Measurements from ENCODE around the gene PCNX4.

Gene PCNX4

GRCh38 chr14:60204104-60204842 is 112.5 kb downstream of the PCNX4 start:
- Histone ChIP-seq H3K27ac (ENCODE audit: low read length) (no peak overlapping the region), H3K4me1 (ENCODE audit: control insufficient read depth, insufficient read depth, low read length) (peaks cover 4% of the 10 kb centered on the region; the same call in 1 of the 2 replicates), H3K27me3 (ENCODE audit: control insufficient read depth, insufficient read depth, low read length) (no peaks in the 10 kb centered on the region), H3K4me3 (ENCODE audit: low read length) (no peak overlapping the region), H3K36me3 (ENCODE audit: control insufficient read depth, insufficient read depth, low read length) (no peaks in the 10 kb centered on the region), H3K9me3 (ENCODE audit: control insufficient read depth, insufficient read depth, low read length) (no peaks in the 10 kb centered on the region)
- no CpG with 5 or more reads among the region's 8 CpGs for WGBS (ENCODE audit: insufficient coverage, insufficient read length)
- no peak for DNase-seq (ENCODE audit: low read depth, low spot score)

GRCh38 chr14:60204843-60205774 is 113.4 kb downstream of the PCNX4 start:
- no peak overlapping the region for H3K4me3 ChIP-seq (ENCODE audit: low read length)
- no peaks in the 10 kb centered on the region for H3K27me3 ChIP-seq (ENCODE audit: control insufficient read depth, insufficient read depth, low read length)
- DNase-seq (ENCODE audit: low read depth, low spot score): no peak
- H3K4me1 ChIP-seq (ENCODE audit: control insufficient read depth, insufficient read depth, low read length): peaks cover 4% of the 10 kb centered on the region; the same call in 1 of the 2 replicates
- H3K36me3 ChIP-seq (ENCODE audit: control insufficient read depth, insufficient read depth, low read length): no peaks in the 10 kb centered on the region
- WGBS (ENCODE audit: insufficient coverage, insufficient read length): no CpG with 5 or more reads among the region's 6 CpGs
- no peak overlapping the region for H3K27ac ChIP-seq (ENCODE audit: low read length)
- no peaks in the 10 kb centered on the region for H3K9me3 ChIP-seq (ENCODE audit: control insufficient read depth, insufficient read depth, low read length)

DNA sequence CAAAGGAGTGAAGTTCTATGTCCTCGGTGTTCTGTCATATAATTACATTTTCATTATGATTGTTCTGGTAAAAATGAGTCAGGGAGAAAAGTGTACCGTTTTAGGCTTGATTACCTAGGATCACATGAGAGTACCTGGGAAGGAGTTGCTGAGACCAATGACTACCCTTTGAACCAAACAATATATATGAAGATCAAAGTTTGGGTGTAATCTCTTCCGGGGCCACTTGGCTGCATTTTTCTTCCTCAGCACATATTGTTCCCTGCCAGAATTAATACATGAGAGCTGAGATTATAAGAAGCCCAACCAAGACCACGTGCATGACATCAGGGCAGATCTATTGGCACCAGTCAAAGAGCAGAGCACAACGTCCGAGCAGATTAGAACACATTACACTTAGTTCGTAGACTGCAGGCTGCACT is 114.5 kb downstream of the PCNX4 start:
- Histone ChIP-seq H3K4me1 (ENCODE audit: control insufficient read depth, insufficient read depth, low read length) (peaks cover 4% of the 10 kb centered on the region; the same call in 1 of the 2 replicates), H3K4me3 (ENCODE audit: low read length) (no peak overlapping the region), H3K27me3 (ENCODE audit: control insufficient read depth, insufficient read depth, low read length) (no peaks in the 10 kb centered on the region), H3K36me3 (ENCODE audit: control insufficient read depth, insufficient read depth, low read length) (no peaks in the 10 kb centered on the region), H3K9me3 (ENCODE audit: control insufficient read depth, insufficient read depth, low read length) (no peaks in the 10 kb centered on the region), H3K27ac (ENCODE audit: low read length) (no peak overlapping the region)
- no CpG with 5 or more reads among the region's 7 CpGs for WGBS (ENCODE audit: insufficient coverage, insufficient read length)
- no peak for DNase-seq (ENCODE audit: low read depth, low spot score)

GRCh38 chr14:60206837-60207533 is 115.3 kb downstream of the PCNX4 start:
- no peaks in the 10 kb centered on the region for H3K9me3 ChIP-seq (ENCODE audit: control insufficient read depth, insufficient read depth, low read length)
- no peak for DNase-seq (ENCODE audit: low read depth, low spot score)
- 100% methylated on average over 1 of the region's 6 CpGs for WGBS (ENCODE audit: insufficient coverage, insufficient read length)
- no peak overlapping the region for H3K4me3 ChIP-seq (ENCODE audit: low read length)
- H3K4me1 ChIP-seq (ENCODE audit: control insufficient read depth, insufficient read depth, low read length): peaks cover 4% of the 10 kb centered on the region; the same call in 1 of the 2 replicates
- no peaks in the 10 kb centered on the region for H3K27me3 ChIP-seq (ENCODE audit: control insufficient read depth, insufficient read depth, low read length)
- no peak overlapping the region for H3K27ac ChIP-seq (ENCODE audit: low read length)
- no peaks in the 10 kb centered on the region for H3K36me3 ChIP-seq (ENCODE audit: control insufficient read depth, insufficient read depth, low read length)

DNA sequence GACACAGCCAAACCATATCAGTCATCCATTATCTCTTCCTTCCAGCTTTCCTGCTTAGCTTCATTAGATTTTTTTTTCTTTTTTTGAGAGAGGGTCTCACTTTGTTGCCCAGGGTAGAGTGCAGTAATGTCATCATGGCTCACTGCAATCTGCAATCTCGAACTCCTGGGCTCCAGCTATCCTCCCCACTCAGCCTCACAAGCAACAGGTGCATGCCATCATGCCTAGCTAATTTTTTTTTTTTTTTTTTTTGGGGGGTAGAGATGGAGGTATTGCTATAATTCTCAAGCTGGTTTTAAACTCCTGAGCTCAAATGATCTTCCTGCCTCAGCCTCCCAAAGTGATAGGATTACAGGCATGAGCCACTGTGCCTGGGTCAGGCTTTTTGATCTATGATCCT is 119.0 kb downstream of the PCNX4 start:
- no peaks in the 10 kb centered on the region for H3K27me3 ChIP-seq (ENCODE audit: control insufficient read depth, insufficient read depth, low read length)
- H3K4me3 ChIP-seq (ENCODE audit: low read length): no peak overlapping the region
- H3K9me3 ChIP-seq (ENCODE audit: control insufficient read depth, insufficient read depth, low read length): no peaks in the 10 kb centered on the region
- no peak for DNase-seq (ENCODE audit: low read depth, low spot score)
- WGBS (ENCODE audit: insufficient coverage, insufficient read length): no CpG with 5 or more reads among the region's 1 CpG
- no peaks in the 10 kb centered on the region for H3K4me1 ChIP-seq (ENCODE audit: control insufficient read depth, insufficient read depth, low read length)
- H3K36me3 ChIP-seq (ENCODE audit: control insufficient read depth, insufficient read depth, low read length): no peaks in the 10 kb centered on the region
- H3K27ac ChIP-seq (ENCODE audit: low read length): no peak overlapping the region

DNA sequence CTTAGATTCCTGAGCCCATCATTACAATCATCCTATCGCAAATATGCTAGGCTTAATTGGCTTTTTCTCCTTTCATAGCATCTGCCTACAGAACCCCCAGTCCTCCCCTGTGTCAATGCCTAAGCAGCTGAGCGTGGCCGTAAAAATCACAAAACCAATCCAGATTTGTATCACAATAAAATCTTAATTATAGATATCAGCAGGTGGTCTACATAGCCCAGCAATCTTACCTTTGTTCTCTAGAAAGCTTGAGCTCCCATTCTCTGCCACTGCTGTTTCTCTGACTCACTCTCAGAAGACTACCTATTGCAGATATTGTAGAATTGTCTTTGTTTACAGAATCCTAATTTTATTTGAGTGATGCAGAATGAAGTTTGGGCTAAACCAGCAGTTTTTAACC is 119.4 kb downstream of the PCNX4 start:
- no peaks in the 10 kb centered on the region for H3K36me3 ChIP-seq (ENCODE audit: control insufficient read depth, insufficient read depth, low read length)
- WGBS (ENCODE audit: insufficient coverage, insufficient read length): no CpG with 5 or more reads among the region's 3 CpGs
- H3K9me3 ChIP-seq (ENCODE audit: control insufficient read depth, insufficient read depth, low read length): no peaks in the 10 kb centered on the region
- no peak for DNase-seq (ENCODE audit: low read depth, low spot score)
- no peaks in the 10 kb centered on the region for H3K4me1 ChIP-seq (ENCODE audit: control insufficient read depth, insufficient read depth, low read length)
- no peaks in the 10 kb centered on the region for H3K27me3 ChIP-seq (ENCODE audit: control insufficient read depth, insufficient read depth, low read length)
- H3K4me3 ChIP-seq (ENCODE audit: low read length): no peak overlapping the region
- no peak overlapping the region for H3K27ac ChIP-seq (ENCODE audit: low read length)

- Histone ChIP-seq H3K27me3 (ENCODE audit: control insufficient read depth, insufficient read depth, low read length) (no peaks in the 10 kb centered on the region), H3K27ac (ENCODE audit: low read length) (no peak overlapping the region), H3K36me3 (ENCODE audit: control insufficient read depth, insufficient read depth, low read length) (no peaks in the 10 kb centered on the region), H3K4me1 (ENCODE audit: control insufficient read depth, insufficient read depth, low read length) (no peaks in the 10 kb centered on the region), H3K4me3 (ENCODE audit: low read length) (no peak overlapping the region), H3K9me3 (ENCODE audit: control insufficient read depth, insufficient read depth, low read length) (no peaks in the 10 kb centered on the region)
- no CpG with 5 or more reads among the region's 5 CpGs for WGBS (ENCODE audit: insufficient coverage, insufficient read length)
- DNase-seq (ENCODE audit: low read depth, low spot score): no peak
Observed at GRCh38 chr14:60212503-60213371, 121.0 kb downstream of the PCNX4 start.

DNA sequence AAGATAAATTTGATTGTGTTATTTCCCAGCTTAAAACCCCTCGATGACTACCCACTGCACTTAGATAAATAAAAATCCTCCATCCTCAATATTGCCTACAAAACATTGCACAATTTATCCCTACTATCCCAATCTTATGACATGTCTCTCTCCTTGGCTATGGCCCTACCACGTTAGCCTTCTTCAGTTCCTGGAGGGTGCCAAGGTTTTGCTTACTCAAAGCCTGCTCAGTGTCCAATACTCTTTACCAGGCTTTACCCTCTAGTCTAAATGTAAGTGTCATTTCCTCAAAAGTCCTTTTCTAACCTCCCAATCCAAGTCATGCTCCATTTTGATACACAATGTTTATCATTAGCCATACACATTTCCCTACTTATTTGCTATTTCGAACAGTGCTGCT is 122.3 kb downstream of the PCNX4 start:
- H3K36me3 ChIP-seq (ENCODE audit: control insufficient read depth, insufficient read depth, low read length): no peaks in the 10 kb centered on the region
- no peaks in the 10 kb centered on the region for H3K9me3 ChIP-seq (ENCODE audit: control insufficient read depth, insufficient read depth, low read length)
- no CpG with 5 or more reads among the region's 3 CpGs for WGBS (ENCODE audit: insufficient coverage, insufficient read length)
- H3K4me3 ChIP-seq (ENCODE audit: low read length): no peak overlapping the region
- H3K4me1 ChIP-seq (ENCODE audit: control insufficient read depth, insufficient read depth, low read length): no peaks in the 10 kb centered on the region
- no peak overlapping the region for H3K27ac ChIP-seq (ENCODE audit: low read length)
- H3K27me3 ChIP-seq (ENCODE audit: control insufficient read depth, insufficient read depth, low read length): no peaks in the 10 kb centered on the region
- DNase-seq (ENCODE audit: low read depth, low spot score): no peak

DNA sequence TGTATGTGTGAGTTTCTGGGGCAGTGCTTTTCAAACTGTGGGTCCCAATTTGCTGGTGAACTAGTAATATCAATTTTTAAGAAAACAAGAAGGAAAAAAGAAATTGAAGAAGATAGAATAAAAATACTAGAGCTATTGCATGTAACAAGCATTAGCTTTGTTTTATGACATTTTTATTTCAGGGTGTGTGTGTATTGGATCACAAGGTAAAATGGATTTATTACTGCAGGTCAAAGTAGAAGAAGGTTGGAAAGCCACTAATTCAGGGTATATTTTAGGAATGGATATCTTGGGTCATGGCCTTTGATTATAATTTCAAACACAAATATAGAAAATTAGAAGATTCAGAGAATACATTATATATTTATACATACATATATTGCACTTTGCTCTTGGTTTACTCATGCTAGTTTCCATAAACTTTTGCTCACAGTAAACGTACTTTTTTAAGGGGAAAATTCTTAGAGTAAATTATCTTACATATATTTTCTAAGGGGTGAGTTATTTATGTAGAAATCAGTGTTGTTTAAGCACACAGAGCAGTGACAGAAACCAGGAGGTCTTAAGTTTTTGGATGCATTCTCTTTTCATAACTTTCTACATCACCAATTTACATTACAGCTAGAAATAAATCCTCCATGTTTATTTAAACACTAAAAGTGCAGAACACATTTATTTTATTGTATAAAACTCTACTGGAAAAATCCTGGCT is 122.8 kb downstream of the PCNX4 start:
- Histone ChIP-seq H3K27me3 (ENCODE audit: control insufficient read depth, insufficient read depth, low read length) (no peaks in the 10 kb centered on the region), H3K27ac (ENCODE audit: low read length) (no peak overlapping the region), H3K4me3 (ENCODE audit: low read length) (no peak overlapping the region), H3K4me1 (ENCODE audit: control insufficient read depth, insufficient read depth, low read length) (no peaks in the 10 kb centered on the region), H3K9me3 (ENCODE audit: control insufficient read depth, insufficient read depth, low read length) (no peaks in the 10 kb centered on the region), H3K36me3 (ENCODE audit: control insufficient read depth, insufficient read depth, low read length) (no peaks in the 10 kb centered on the region)
- WGBS (ENCODE audit: insufficient coverage, insufficient read length): no CpG with 5 or more reads among the region's 1 CpG
- no peak for DNase-seq (ENCODE audit: low read depth, low spot score)

Measured in iPS DF 6.9 (cell line).